Activated CD4-positive, alpha-beta T cell treated with anti-CD3 and anti-CD28 coated beads, Interleukin-2, amount 10 ng/mL, durations not matched to agents 7 days and 5 days (primary cell): ENCODE measurements around the gene NFE2L3. TPM values are rescaled to one million over a fixed set of nuclear protein-coding genes. Genes with fewer than 3 reads are reported as not detected.
"Not testable (repeated sequence)": the region's sequence is repeated elsewhere in the genome, so short reads cannot be mapped to it uniquely, and the experiment has no call there.

Experiments
- CTCF ChIA-PET: fragments of 350-600 bp; sonication (Branson Sonifier 250); formaldehyde crosslinking; loops from one replicate; lab custom pipeline; 2021; ENCODE audit warnings: antibody characterized with exemption; lab: Charles Lee
- POLR2A ChIA-PET: fragments of 350-600 bp; sonication (Branson Sonifier 250); formaldehyde crosslinking; loops from one replicate; lab custom pipeline; 2021; ENCODE audit warnings: antibody characterized with exemption; lab: Charles Lee
- DNase-seq: peaks from one replicate; pipeline ENCODE4 v3.0.0-alpha.2; 2020
- H3K27ac Mint-ChIP-seq: one replicate; pipeline ENCODE4 v1.8.0; 2021; ENCODE audit warnings: mild to moderate bottlenecking, moderate library complexity, mixed read lengths
- H3K27me3 Mint-ChIP-seq: one replicate; pipeline ENCODE4 v1.8.0; 2021; ENCODE audit warnings: mixed read lengths
- H3K36me3 Mint-ChIP-seq: one replicate; pipeline ENCODE4 v1.8.0; 2021; ENCODE audit warnings: low read depth, mixed read lengths
- H3K4me1 Mint-ChIP-seq: one replicate; pipeline ENCODE4 v1.8.0; 2021; ENCODE audit warnings: mixed read lengths
- H3K4me3 Mint-ChIP-seq: one replicate; pipeline ENCODE4 v1.8.0; 2021; ENCODE audit warnings: mild to moderate bottlenecking, moderate library complexity, mixed read lengths
- H3K9me3 Mint-ChIP-seq: one replicate; pipeline ENCODE4 v1.8.0; 2021; ENCODE audit warnings: mixed read lengths
- total RNA-seq, 2 experiments: library from RNA; stranded (reverse); gene quantifications; one replicate each; pipeline ENCODE4 v1.2.3, GENCODE V29; 2021

NFE2L3 gene
- total RNA-seq, 2 experiments from 2014 or later: 12.0 to 15.3 TPM

DNA sequence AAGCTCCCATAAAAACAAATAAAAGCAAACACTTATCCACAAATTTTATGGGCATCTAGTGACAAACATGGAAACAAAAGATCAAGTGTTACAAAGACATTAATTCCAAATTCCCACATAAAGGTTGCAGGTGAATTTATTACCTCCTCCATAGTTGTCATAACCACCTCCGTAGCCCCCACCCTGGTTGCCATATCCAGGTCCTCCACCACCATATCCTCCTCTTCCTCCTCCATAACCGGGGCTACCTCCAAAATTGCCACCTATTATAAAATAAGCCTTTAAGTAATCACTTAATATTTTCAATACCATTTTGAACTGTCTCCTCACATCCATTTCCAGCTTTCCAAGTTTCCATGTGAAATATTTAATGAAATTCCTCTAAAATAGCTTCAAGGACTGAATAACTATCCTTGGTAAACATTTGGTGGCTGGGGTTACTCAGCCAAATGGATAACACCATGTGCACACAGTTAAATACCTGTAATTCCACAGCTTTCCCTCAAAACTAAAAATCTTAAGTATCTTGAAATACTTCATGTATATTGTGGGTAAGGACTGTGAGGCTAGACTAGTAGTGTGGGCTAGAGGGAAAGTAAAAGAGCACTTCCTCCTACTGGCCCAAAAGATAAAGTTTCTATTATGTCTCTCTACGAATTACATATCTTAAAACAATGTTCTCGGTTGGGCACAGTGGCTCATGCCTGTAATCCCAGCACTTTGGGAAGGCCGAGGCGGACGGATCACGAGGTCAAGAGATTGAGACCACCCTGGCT lies 41.6 kb downstream of the NFE2L3 start:
- Mint-ChIP-seq H3K27me3 (no peaks in the 10 kb centered on the region), H3K27ac (peak overlapping the region; percentile 67), H3K4me1 (peaks cover 80% of the 10 kb centered on the region), H3K9me3 (no peaks in the 10 kb centered on the region), H3K4me3 (peak overlapping the region; percentile 65), H3K36me3 (peaks cover 92% of the 10 kb centered on the region)
- CTCF ChIA-PET: interaction anchor here (0.7 to 3.0 kb wide), 5 partner anchors 8 to 312 kb away, joined by 3 to 9 read pairs (median 4); no protein-coding TSS in a partner anchor
- DNase-seq: no peak
- POLR2A ChIA-PET: interaction anchor here (1.0 kb wide), 1 partner anchor 100 kb away, joined by 3 read pairs; no protein-coding TSS in a partner anchor

- not testable (repeated sequence) for H3K27me3 Mint-ChIP-seq, DNase-seq, H3K9me3 Mint-ChIP-seq
- peak overlapping the region; percentile 54 for H3K27ac Mint-ChIP-seq
- H3K36me3 Mint-ChIP-seq: peaks cover 92% of the 10 kb centered on the region
- CTCF ChIA-PET: interaction anchor here (1.0 to 1.3 kb wide), 2 partner anchors 10 to 102 kb away, joined by 3 to 4 read pairs; no protein-coding TSS in a partner anchor
- POLR2A ChIA-PET: interaction anchor here (0.6 to 1.0 kb wide), 5 partner anchors 45 to 676 kb away, joined by 3 to 6 read pairs (median 4); no protein-coding TSS in a partner anchor
- H3K4me3 Mint-ChIP-seq: peak overlapping the region; percentile 65
- peaks cover 70% of the 10 kb centered on the region for H3K4me1 Mint-ChIP-seq
These were observed 42.8 kb downstream of the NFE2L3 start for GRCh38 chr7:26194764-26195163.

DNA sequence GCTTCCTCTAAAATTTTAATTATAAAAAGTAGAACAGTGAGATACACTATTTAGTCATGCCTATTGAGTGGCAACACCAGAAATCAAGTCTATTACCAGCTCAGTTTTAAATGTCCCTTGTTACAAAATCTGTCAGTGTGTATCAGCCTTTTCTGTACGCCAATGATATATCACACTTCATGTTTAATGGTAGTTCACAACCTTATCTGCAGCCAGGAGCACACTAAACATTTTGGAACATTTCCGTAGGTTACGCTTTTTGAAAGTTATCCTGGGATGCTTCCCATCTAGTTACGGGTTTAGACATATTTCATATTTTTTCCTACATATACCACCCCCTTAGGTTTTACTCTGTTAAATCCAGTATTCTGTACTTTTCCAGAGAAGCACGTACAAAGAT lies 43.2 kb downstream of the NFE2L3 start:
- Mint-ChIP-seq H3K9me3 (no peaks in the 10 kb centered on the region), H3K27me3 (no peaks in the 10 kb centered on the region), H3K4me3 (peak overlapping the region; percentile 78), H3K36me3 (peaks cover 94% of the 10 kb centered on the region), H3K27ac (peak overlapping the region; percentile 20), H3K4me1 (peaks cover 67% of the 10 kb centered on the region)
- POLR2A ChIA-PET: interaction anchor here (0.6 to 0.7 kb wide), 3 partner anchors 60 to 675 kb away, joined by 3 to 6 read pairs (median 4); no protein-coding TSS in a partner anchor
- CTCF ChIA-PET: interaction anchor here (0.6 to 1.3 kb wide), 3 partner anchors 10 to 102 kb away, joined by 3 to 4 read pairs (median 3); no protein-coding TSS in a partner anchor
- DNase-seq: no peak

- ChIA-PET CTCF (interaction anchor here (0.6 to 1.5 kb wide), 4 partner anchors 39 to 303 kb away, joined by 3 to 7 read pairs (median 3); no protein-coding TSS in a partner anchor), POLR2A (no interaction called here)
- H3K27ac Mint-ChIP-seq: peak overlapping the region; percentile 81
- peaks cover 89% of the 10 kb centered on the region for H3K36me3 Mint-ChIP-seq
- no peaks in the 10 kb centered on the region for H3K27me3 Mint-ChIP-seq
- H3K4me3 Mint-ChIP-seq: peak overlapping the region; percentile 78
- peaks cover 58% of the 10 kb centered on the region for H3K4me1 Mint-ChIP-seq
- no peak for DNase-seq
- H3K9me3 Mint-ChIP-seq: no peaks in the 10 kb centered on the region
These were observed 44.1 kb downstream of the NFE2L3 start for GRCh38 chr7:26195867-26196657.

DNA sequence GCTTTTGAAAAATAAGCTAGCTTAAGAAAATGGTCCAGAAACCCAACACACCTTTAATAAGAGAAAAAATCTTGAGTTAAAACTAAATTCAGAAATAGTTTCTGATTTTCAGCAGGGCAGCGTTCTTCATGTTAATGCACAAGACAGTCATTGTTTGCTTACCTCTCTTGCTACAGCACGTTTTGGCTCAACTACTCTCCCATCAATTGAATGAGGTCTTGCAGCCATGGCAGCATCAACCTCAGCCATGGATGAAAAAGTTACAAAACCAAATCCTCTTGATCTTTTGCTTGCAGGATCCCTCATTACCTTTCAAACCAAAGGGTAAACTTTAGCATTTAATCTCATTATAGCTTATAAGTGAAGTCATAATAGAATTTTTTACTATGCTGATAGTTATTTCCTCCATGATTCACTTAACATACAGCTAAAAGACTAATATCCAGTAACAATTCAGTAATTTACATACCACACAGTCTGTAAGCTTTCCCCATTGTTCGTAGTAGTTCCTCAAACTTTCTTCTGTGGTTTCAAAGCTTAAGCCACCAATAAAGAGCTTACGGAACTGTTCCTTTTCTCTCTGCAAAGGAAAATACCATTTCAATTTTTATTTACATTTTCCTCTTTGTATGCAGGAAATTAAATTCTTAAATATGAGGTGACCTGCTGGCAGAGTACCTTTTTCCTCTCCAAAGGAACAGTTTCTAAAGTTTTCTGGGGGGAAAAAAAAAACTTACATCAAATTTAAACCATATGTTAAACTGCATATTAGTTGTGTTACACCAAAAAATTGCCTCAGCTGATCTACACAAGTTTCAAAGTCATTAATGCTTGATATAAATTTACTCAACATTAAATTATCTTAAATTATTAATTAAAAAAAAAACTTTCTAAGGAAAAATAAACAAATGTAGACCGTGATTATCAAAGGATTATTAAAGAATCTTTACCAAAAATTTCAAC lies 45.4 kb downstream of the NFE2L3 start:
- no peaks in the 10 kb centered on the region for H3K9me3 Mint-ChIP-seq
- DNase-seq: no peak
- H3K36me3 Mint-ChIP-seq: peaks cover 80% of the 10 kb centered on the region
- no peaks in the 10 kb centered on the region for H3K27me3 Mint-ChIP-seq
- ChIA-PET POLR2A (interaction anchor here (1.0 to 1.3 kb wide), 4 partner anchors 41 to 305 kb away, joined by 4 read pairs; no protein-coding TSS in a partner anchor), CTCF (interaction anchor here (0.6 to 4.1 kb wide), 15 partner anchors 9 to 305 kb away, joined by 3 to 30 read pairs (median 3); partner anchors contain the start of gene NFE2L3)
- H3K4me1 Mint-ChIP-seq: peaks cover 47% of the 10 kb centered on the region
- H3K4me3 Mint-ChIP-seq: peak overlapping the region; percentile 97
- H3K27ac Mint-ChIP-seq: peak overlapping the region; percentile 100

GRCh38 chr7:26198133-26198780 lies 46.3 kb downstream of the NFE2L3 start:
- H3K4me3 Mint-ChIP-seq: peak overlapping the region; percentile 97
- no peaks in the 10 kb centered on the region for H3K9me3 Mint-ChIP-seq
- ChIA-PET CTCF (interaction anchor here (0.7 to 4.1 kb wide), 10 partner anchors 10 to 305 kb away, joined by 3 to 30 read pairs (median 4); no protein-coding TSS in a partner anchor), POLR2A (interaction anchor here (0.5 to 2.5 kb wide), 8 partner anchors 9 to 339 kb away, joined by 3 to 10 read pairs (median 4); partner anchors contain the start of gene NFE2L3)
- H3K27ac Mint-ChIP-seq: peak overlapping the region; percentile 100
- peaks cover 77% of the 10 kb centered on the region for H3K36me3 Mint-ChIP-seq
- peak; percentile 54 for DNase-seq
- H3K4me1 Mint-ChIP-seq: peaks cover 44% of the 10 kb centered on the region
- no peaks in the 10 kb centered on the region for H3K27me3 Mint-ChIP-seq

GRCh38 chr7:26198781-26199169 lies 46.8 kb downstream of the NFE2L3 start:
- Mint-ChIP-seq H3K4me1 (peaks cover 42% of the 10 kb centered on the region), H3K36me3 (peaks cover 77% of the 10 kb centered on the region), H3K4me3 (peak overlapping the region; percentile 97), H3K9me3 (no peaks in the 10 kb centered on the region), H3K27me3 (no peaks in the 10 kb centered on the region), H3K27ac (peak overlapping the region; percentile 100)
- ChIA-PET POLR2A (interaction anchor here (0.5 to 2.5 kb wide), 7 partner anchors 10 to 340 kb away, joined by 3 to 10 read pairs (median 5); partner anchors contain the start of gene NFE2L3), CTCF (interaction anchor here (0.7 to 4.1 kb wide), 9 partner anchors 11 to 171 kb away, joined by 3 to 30 read pairs (median 4); no protein-coding TSS in a partner anchor)
- DNase-seq: no peak

GRCh38 chr7:26199301-26200037 lies 47.5 kb downstream of the NFE2L3 start:
- ChIA-PET POLR2A (interaction anchor here (0.9 to 2.5 kb wide), 5 partner anchors 11 to 337 kb away, joined by 3 to 10 read pairs (median 8); partner anchors contain the start of gene NFE2L3), CTCF (interaction anchor here (0.7 to 4.1 kb wide), 10 partner anchors 8 to 130 kb away, joined by 3 to 30 read pairs (median 4); partner anchors contain the start of gene NFE2L3)
- peak overlapping the region; percentile 97 for H3K4me3 Mint-ChIP-seq
- peak; percentile 74 for DNase-seq
- no peaks in the 10 kb centered on the region for H3K9me3 Mint-ChIP-seq
- peak overlapping the region; percentile 100 for H3K27ac Mint-ChIP-seq
- H3K27me3 Mint-ChIP-seq: no peaks in the 10 kb centered on the region
- H3K36me3 Mint-ChIP-seq: peaks cover 76% of the 10 kb centered on the region
- H3K4me1 Mint-ChIP-seq: peaks cover 41% of the 10 kb centered on the region

DNA sequence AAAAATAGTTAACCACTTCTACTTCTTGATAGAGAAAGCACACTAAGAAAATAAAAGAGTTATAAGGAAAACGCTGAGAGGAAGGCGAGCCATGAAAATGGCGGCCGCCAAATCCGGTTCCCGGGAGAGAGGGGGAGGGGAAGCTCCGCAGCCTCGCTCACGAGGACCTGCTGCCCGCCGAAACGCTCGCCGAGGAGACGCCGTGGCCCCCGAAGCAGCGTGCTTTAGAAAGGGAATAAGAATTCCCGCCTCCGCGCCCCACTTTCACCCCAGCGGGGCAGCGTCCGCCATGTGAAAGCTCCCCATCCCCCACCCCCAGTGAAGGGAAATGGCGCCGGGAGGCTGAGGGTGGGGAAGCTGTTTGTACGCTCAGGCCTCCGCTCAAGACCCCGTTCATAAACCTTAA lies 48.0 kb downstream of the NFE2L3 start:
- Mint-ChIP-seq H3K4me3 (peak overlapping the region; percentile 97), H3K36me3 (peaks cover 76% of the 10 kb centered on the region), H3K9me3 (no peaks in the 10 kb centered on the region), H3K27me3 (no peaks in the 10 kb centered on the region), H3K27ac (peak overlapping the region; percentile 100), H3K4me1 (peaks cover 44% of the 10 kb centered on the region)
- POLR2A ChIA-PET: interaction anchor here (0.9 to 2.5 kb wide), 4 partner anchors 44 to 338 kb away, joined by 3 to 10 read pairs (median 6); partner anchors contain the start of gene NFE2L3
- DNase-seq: peak; percentile 82
- CTCF ChIA-PET: interaction anchor here (0.7 to 4.1 kb wide), 7 partner anchors 9 to 109 kb away, joined by 3 to 30 read pairs (median 4); partner anchors contain the start of gene NFE2L3
